ENCODE results near the gene COQ8B.

Gene COQ8B

GRCh38 chr19:40742477-40742876 is 25.8 kb upstream of the COQ8B start:
- H3K4me3 ChIP-seq (replicated peaks in 1 of 2; ENCODE audit: low read depth in 2 of 2, low read length in 2 of 2) = no peak overlapping the region
- DNase-seq (ENCODE audit: low read depth in 2 of 2) = no peak
- no peak for TF ChIP-seq CTCF (IDR thresholded peaks at IDR 0.05; ENCODE audit: low read depth, low read length)

GRCh38 chr19:40741527-40742390 is 25.1 kb upstream of the COQ8B start:
- no peak for DNase-seq (ENCODE audit: low read depth in 2 of 2)
- no peak overlapping the region for H3K4me3 ChIP-seq (replicated peaks in 1 of 2; ENCODE audit: low read depth in 2 of 2, low read length in 2 of 2)
- no peak for TF ChIP-seq CTCF (IDR thresholded peaks at IDR 0.05; ENCODE audit: low read depth, low read length)

- H3K4me3 ChIP-seq (replicated peaks in 1 of 2; ENCODE audit: low read depth in 2 of 2, low read length in 2 of 2) = no peak overlapping the region
- no peak for TF ChIP-seq CTCF (IDR thresholded peaks at IDR 0.05; ENCODE audit: low read depth, low read length)
- no peak for DNase-seq (ENCODE audit: low read depth in 2 of 2)
Measured at GRCh38 chr19:40740747-40741146, 24.1 kb upstream of the COQ8B start.

GRCh38 chr19:40739871-40740703 is 23.4 kb upstream of the COQ8B start:
- no peak for TF ChIP-seq CTCF (IDR thresholded peaks at IDR 0.05; ENCODE audit: low read depth, low read length)
- no peak for DNase-seq (ENCODE audit: low read depth in 2 of 2)
- no peak overlapping the region for H3K4me3 ChIP-seq (replicated peaks in 1 of 2; ENCODE audit: low read depth in 2 of 2, low read length in 2 of 2)

- no peak for DNase-seq (ENCODE audit: low read depth in 2 of 2)
- H3K4me3 ChIP-seq (replicated peaks in 1 of 2; ENCODE audit: low read depth in 2 of 2, low read length in 2 of 2) = no peak overlapping the region
- TF ChIP-seq CTCF (IDR thresholded peaks at IDR 0.05; ENCODE audit: low read depth, low read length) = no peak
Measured at GRCh38 chr19:40739030-40739839, 22.5 kb upstream of the COQ8B start.

GRCh38 chr19:40737102-40737644 is 20.5 kb upstream of the COQ8B start:
- no peak overlapping the region for H3K4me3 ChIP-seq (replicated peaks in 1 of 2; ENCODE audit: low read depth in 2 of 2, low read length in 2 of 2)
- no peak for TF ChIP-seq CTCF (IDR thresholded peaks at IDR 0.05; ENCODE audit: low read depth, low read length)
- no peak for DNase-seq (ENCODE audit: low read depth in 2 of 2)

Data from cardiac fibroblast (primary cell).